ENCODE measurements around the gene CNGB1.
"Not testable (repeated sequence)": the region's sequence is repeated elsewhere in the genome, so short reads cannot be mapped to it uniquely, and the experiment has no call there.

CNGB1 gene

GRCh38 chr16:57950382-57950781, 20.5 kb downstream of the CNGB1 start:
- FAIRE-seq: no peak

GRCh38 chr16:57949595-57950238, 21.2 kb downstream of the CNGB1 start:
- FAIRE-seq: no peak

GRCh38 chr16:57949013-57949412, 21.9 kb downstream of the CNGB1 start:
- no peak for FAIRE-seq

- FAIRE-seq: no peak
These were observed 22.9 kb downstream of the CNGB1 start for GRCh38 chr16:57948027-57948426.

GRCh38 chr16:57947261-57947660, 23.7 kb downstream of the CNGB1 start:
- no peak for FAIRE-seq

- no peak for FAIRE-seq
These were observed 24.6 kb downstream of the CNGB1 start for GRCh38 chr16:57946181-57946801.

- no peak for FAIRE-seq
These were observed 25.2 kb downstream of the CNGB1 start for GRCh38 chr16:57945740-57946138.

- no peak for FAIRE-seq
These were observed 25.8 kb downstream of the CNGB1 start for GRCh38 chr16:57944970-57945739.

GRCh38 chr16:57943381-57943780, 27.5 kb downstream of the CNGB1 start:
- FAIRE-seq: not testable (repeated sequence)

- FAIRE-seq: not testable (repeated sequence)
These were observed 29.0 kb downstream of the CNGB1 start for GRCh38 chr16:57941901-57942300.

GRCh38 chr16:57941016-57941664, 29.8 kb downstream of the CNGB1 start:
- FAIRE-seq: no peak

GRCh38 chr16:57940382-57940966, 30.5 kb downstream of the CNGB1 start:
- no peak for FAIRE-seq

- FAIRE-seq: no peak
These were observed 31.1 kb downstream of the CNGB1 start for GRCh38 chr16:57939872-57940224.

- no peak for FAIRE-seq
These were observed 31.7 kb downstream of the CNGB1 start for GRCh38 chr16:57938936-57939871.

GRCh38 chr16:57938484-57938883, 32.4 kb downstream of the CNGB1 start:
- FAIRE-seq: no peak

GRCh38 chr16:57937861-57938260, 33.1 kb downstream of the CNGB1 start:
- no peak for FAIRE-seq

- FAIRE-seq: no peak
These were observed 35.0 kb downstream of the CNGB1 start for GRCh38 chr16:57935904-57936303.

GRCh38 chr16:57930533-57930932, 40.4 kb downstream of the CNGB1 start:
- no peak for FAIRE-seq

GRCh38 chr16:57929250-57929649, 41.7 kb downstream of the CNGB1 start:
- FAIRE-seq: no peak

GRCh38 chr16:57926041-57926440, 44.9 kb downstream of the CNGB1 start:
- no peak for FAIRE-seq

GRCh38 chr16:57925310-57925709, 45.6 kb downstream of the CNGB1 start:
- FAIRE-seq: no peak

GRCh38 chr16:57924514-57924913, 46.4 kb downstream of the CNGB1 start:
- no peak for FAIRE-seq
